AG04449 (cell line): Measurements from ENCODE around the gene MAPKAPK2.

ENCODE experiments used
- CTCF ChIA-PET: fragments of 350-600 bp; formaldehyde crosslinking; extraction: SDS; loops from one replicate; lab custom pipeline; 2021; ENCODE audit warnings: antibody characterized with exemption; lab: Yijun Ruan, JAX
- POLR2A ChIA-PET: fragments of 400-600, 350-600 bp; formaldehyde crosslinking; extraction: SDS; loops from one replicate; lab custom pipeline; 2020; ENCODE audit warnings: antibody characterized with exemption, inconsistent platforms; lab: Yijun Ruan, JAX
- DNase-seq: peaks from one replicate; pipeline ENCODE4 v3.0.0-alpha.2; 2010; ENCODE audit warnings: low read depth, low spot score
- H3K4me3 ChIP-seq: 2 replicates; pipeline ENCODE4 v1.5.1; 2011; ENCODE audit warnings: low read depth, mild to moderate bottlenecking, control low read depth, low read length
- TF ChIP-seq, protein P1 (sequence below): IDR thresholded peaks from one replicate; pipeline ENCODE4 v1.5.1; 2011; ENCODE audit warnings: mild to moderate bottlenecking, moderate library complexity, low read length, control low read depth, inconsistent platforms; ENCODE audit not compliant: insufficient read depth; ENCODE audit errors: missing control alignments

Gene MAPKAPK2

DNA sequence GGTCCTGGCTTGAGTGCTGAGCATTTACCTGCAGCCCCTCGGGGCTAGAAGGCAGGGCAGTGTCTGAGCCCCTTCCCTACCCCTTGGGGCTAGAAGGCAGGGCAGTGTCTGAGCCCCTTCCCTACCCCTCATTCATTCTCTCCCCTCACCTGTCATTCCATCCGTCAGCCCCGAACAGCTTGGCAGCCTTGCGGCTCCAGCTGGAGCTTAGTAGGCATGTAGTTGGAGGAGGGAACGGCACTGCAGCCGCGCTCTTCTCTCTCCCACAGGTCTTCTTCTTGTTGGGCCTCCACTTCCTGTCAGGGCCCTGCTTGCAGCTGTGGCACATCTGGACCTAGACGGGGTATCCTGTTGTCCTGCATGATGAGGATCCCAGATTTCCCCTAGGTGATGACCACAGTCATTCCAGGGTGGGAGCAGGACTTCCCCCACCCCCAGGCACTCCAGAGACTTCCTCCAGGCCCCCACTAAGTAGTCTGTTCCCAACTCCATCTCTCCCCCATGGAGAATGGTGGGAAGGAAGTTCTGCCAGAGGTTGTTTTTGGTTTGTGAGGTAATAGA lies 22.2 kb downstream of the MAPKAPK2 start:
- ChIA-PET POLR2A (interaction anchor here (1.0 kb wide), 1 partner anchor 10 kb away, joined by 3 read pairs; no protein-coding TSS in a partner anchor), CTCF (interaction anchor here (0.9 to 3.3 kb wide), 8 partner anchors 9 to 205 kb away, joined by 3 to 25 read pairs (median 4); no protein-coding TSS in a partner anchor)
- peak overlapping the region; percentile 2; the same call in 1 of the 2 replicates for H3K4me3 ChIP-seq
- no peak for DNase-seq
- TF ChIP-seq, protein P1, sequence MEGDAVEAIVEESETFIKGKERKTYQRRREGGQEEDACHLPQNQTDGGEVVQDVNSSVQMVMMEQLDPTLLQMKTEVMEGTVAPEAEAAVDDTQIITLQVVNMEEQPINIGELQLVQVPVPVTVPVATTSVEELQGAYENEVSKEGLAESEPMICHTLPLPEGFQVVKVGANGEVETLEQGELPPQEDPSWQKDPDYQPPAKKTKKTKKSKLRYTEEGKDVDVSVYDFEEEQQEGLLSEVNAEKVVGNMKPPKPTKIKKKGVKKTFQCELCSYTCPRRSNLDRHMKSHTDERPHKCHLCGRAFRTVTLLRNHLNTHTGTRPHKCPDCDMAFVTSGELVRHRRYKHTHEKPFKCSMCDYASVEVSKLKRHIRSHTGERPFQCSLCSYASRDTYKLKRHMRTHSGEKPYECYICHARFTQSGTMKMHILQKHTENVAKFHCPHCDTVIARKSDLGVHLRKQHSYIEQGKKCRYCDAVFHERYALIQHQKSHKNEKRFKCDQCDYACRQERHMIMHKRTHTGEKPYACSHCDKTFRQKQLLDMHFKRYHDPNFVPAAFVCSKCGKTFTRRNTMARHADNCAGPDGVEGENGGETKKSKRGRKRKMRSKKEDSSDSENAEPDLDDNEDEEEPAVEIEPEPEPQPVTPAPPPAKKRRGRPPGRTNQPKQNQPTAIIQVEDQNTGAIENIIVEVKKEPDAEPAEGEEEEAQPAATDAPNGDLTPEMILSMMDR = no peak

DNA sequence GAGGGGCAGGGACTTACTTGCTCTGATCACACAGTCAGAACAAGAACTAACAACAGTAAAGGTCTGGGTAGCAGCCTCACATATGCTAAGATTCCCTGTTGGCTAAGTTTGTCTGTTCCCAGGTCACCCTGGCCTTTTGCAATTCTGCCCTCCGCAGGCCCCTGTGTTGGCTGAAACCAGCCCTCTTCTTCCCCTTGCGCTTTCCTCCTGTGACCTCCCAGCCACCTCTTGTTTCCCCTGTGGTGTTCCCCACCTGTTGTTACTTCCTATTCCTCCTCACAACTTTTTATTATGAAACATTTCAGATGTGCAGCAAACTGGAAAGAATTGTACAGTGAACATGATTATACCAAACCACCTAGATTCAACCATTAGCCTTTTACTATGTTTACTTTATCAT lies 23.4 kb downstream of the MAPKAPK2 start:
- ChIA-PET POLR2A (no interaction called here), CTCF (interaction anchor here (1.0 to 10.8 kb wide), 3 partner anchors 17 to 96 kb away, joined by 3 to 166 read pairs (median 12); partner anchors contain the start of gene EIF2D)
- no peak overlapping the region for H3K4me3 ChIP-seq
- DNase-seq = no peak
- TF ChIP-seq, protein P1 = no peak

DNA sequence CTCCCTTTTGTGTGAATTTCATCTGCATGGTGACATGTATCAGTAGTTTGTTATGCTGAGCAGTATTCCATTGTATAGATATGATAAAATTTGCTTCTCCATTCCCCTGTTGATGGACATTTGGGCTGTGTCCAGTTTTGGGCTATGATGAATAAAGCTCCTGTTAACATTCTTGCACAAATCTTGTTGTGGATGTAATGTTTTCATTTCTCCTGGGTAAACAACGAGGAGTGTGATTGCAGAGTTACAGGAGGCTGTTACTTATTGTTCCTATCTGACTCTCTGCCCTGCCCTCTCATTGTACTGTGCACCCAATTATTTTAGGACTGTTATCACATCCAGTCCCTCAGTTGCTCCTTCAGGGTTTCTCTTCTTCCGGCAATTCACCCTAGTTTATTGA lies 24.2 kb downstream of the MAPKAPK2 start:
- ChIA-PET POLR2A (no interaction called here), CTCF (interaction anchor here (1.0 to 10.8 kb wide), 7 partner anchors 18 to 230 kb away, joined by 3 to 166 read pairs (median 6); partner anchors contain the start of gene EIF2D)
- TF ChIP-seq, protein P1 = no peak
- no peak overlapping the region for H3K4me3 ChIP-seq
- no peak for DNase-seq

DNA sequence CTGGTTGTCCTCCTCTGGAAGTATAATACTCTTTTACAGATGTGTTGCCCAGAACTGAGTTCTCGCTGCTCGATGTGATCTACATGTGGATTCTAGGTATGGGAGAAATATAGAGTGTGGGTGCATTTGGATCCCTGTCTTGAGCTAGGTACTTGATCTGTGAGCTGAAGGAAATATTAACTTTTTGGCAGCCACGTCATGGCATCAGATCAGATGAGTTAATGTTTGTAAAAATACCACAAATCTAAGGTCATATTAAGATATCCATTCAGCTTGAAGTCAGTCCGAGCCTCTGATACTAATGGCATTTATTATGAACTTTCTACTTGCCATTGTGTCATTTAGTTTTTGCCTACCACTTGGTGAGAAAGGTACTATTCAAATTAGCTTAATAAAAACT lies 24.6 kb downstream of the MAPKAPK2 start:
- POLR2A ChIA-PET = no interaction called here
- TF ChIP-seq, protein P1 = no peak
- DNase-seq = no peak

DNA sequence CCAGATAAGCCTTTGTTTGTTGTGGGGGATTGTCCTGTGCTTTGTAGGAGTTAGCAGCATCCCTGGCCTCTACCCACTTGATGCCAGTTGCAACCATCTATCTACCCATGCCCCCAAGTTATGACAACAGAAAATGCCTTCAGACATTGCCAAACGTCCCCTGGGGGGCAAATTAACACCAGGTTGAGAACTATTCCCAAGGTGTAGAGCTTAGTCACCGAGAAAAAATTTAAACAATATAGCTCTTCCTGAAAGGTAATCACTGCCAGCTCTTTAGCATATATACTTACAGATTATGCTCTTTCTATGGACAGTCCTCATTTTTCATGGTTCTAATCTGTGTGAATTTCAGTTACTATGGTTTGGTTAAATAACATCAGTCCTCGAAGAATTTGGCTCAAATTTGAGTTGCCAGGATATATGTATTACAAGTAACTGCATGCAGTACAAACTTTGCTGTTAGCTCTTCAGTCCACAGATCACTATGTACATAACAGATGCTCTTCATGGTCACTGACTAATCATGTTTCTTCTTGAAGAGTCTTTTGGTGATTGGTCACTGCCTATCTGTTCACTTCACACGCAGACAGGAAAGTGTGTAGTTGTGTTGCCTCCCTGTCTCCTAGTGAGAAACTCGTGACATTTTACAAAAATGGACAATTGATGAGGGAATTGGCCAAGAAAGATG lies 25.2 kb downstream of the MAPKAPK2 start:
- POLR2A ChIA-PET = no interaction called here
- CTCF ChIA-PET = interaction anchor here (0.7 to 10.8 kb wide), 10 partner anchors 9 to 203 kb away, joined by 4 to 166 read pairs (median 4); no protein-coding TSS in a partner anchor
- TF ChIP-seq, protein P1 = no peak
- no peak for DNase-seq
- no peak overlapping the region for H3K4me3 ChIP-seq

More for the DNA sequence above, 24.6 kb downstream of the MAPKAPK2 start:
- H3K4me3 ChIP-seq = no peak overlapping the region
- CTCF ChIA-PET = interaction anchor here (0.7 to 10.8 kb wide), 11 partner anchors 10 to 230 kb away, joined by 4 to 166 read pairs (median 5); no protein-coding TSS in a partner anchor

DNA sequence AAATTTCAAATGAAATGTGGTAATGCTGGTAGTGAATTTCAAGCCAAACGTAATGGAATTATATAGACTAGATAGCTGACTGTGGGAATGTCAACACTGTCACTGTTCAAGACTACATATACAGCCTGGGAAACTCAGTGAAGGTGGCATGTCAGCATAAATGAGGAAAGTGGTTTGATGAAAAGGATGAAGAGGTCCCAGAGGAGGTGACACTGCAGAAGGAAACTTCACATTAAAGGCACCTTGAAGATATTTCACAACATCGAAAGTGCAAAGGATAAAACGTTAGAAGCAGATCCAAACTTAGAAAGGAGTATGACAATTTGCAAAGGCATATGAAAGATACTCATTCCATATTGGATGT lies 25.7 kb downstream of the MAPKAPK2 start:
- POLR2A ChIA-PET = no interaction called here
- CTCF ChIA-PET = interaction anchor here (1.2 to 10.8 kb wide), 5 partner anchors 11 to 200 kb away, joined by 3 to 166 read pairs (median 5); no protein-coding TSS in a partner anchor

More for the DNA sequence above, 25.7 kb downstream of the MAPKAPK2 start:
- no peak overlapping the region for H3K4me3 ChIP-seq
- no peak for DNase-seq
- TF ChIP-seq, protein P1 = no peak
